ENCODE data around the gene ZNF3.

GRCh38 chr7:100021297-100021696, 60.2 kb downstream of the ZNF3 start:
- TF ChIP-seq, protein P1, sequence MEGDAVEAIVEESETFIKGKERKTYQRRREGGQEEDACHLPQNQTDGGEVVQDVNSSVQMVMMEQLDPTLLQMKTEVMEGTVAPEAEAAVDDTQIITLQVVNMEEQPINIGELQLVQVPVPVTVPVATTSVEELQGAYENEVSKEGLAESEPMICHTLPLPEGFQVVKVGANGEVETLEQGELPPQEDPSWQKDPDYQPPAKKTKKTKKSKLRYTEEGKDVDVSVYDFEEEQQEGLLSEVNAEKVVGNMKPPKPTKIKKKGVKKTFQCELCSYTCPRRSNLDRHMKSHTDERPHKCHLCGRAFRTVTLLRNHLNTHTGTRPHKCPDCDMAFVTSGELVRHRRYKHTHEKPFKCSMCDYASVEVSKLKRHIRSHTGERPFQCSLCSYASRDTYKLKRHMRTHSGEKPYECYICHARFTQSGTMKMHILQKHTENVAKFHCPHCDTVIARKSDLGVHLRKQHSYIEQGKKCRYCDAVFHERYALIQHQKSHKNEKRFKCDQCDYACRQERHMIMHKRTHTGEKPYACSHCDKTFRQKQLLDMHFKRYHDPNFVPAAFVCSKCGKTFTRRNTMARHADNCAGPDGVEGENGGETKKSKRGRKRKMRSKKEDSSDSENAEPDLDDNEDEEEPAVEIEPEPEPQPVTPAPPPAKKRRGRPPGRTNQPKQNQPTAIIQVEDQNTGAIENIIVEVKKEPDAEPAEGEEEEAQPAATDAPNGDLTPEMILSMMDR (IDR thresholded peaks at IDR 0.05): no peak
- no peak for TF ChIP-seq POLR2A (IDR thresholded peaks at IDR 0.05)
- no peak for TF ChIP-seq EP300 (IDR thresholded peaks at IDR 0.05)
